SK-N-SH treated with all-trans-retinoic acid at 6 μM for 48 hours (cell line): ENCODE measurements around the gene INTS13.

Source experiments
- ATAC-seq: fragments of 200-7000 bp; cut with Tn5 transposase; 3 replicates; pipeline ENCODE4 v1.9.1; 2020; ENCODE audit warnings: mild to moderate bottlenecking, moderate library complexity
- ARNTL ChIP-seq: fragments of 450-650 bp; formaldehyde crosslinking; IDR thresholded peaks from 2 replicates; pipeline ENCODE4 v1.5.0; 2020; ENCODE audit warnings: low read depth, mild to moderate bottlenecking, moderate library complexity, borderline replicate concordance
- BACH2 ChIP-seq: fragments of 250-450 bp; sonication (Bioruptor Pico); IDR thresholded peaks from 2 replicates; pipeline ENCODE4 v1.9.0; 2021; ENCODE audit warnings: mild to moderate bottlenecking, borderline replicate concordance
- CSDC2 ChIP-seq: fragments of 250-450 bp; sonication (Bioruptor Pico); IDR thresholded peaks from 2 replicates; pipeline ENCODE4 v1.5.0; 2020; ENCODE audit warnings: mild to moderate bottlenecking, moderate library complexity
- GLIS3 ChIP-seq: fragments of 250-450 bp; sonication (Bioruptor Pico); IDR thresholded peaks from 2 replicates; pipeline ENCODE4 v1.5.0; 2020; ENCODE audit warnings: mild to moderate bottlenecking, moderate library complexity
- ISL1 ChIP-seq: fragments of 250-450 bp; sonication (Bioruptor Pico); IDR thresholded peaks from 2 replicates; pipeline ENCODE4 v2.1.2; 2022; ENCODE audit warnings: mild to moderate bottlenecking, moderate library complexity
- OSR1 ChIP-seq: fragments of 250-450 bp; sonication (Bioruptor Pico); IDR thresholded peaks from 2 replicates; pipeline ENCODE4 v1.8.0; 2022; ENCODE audit warnings: moderate library complexity, mild to moderate bottlenecking, inconsistent platforms
- POU6F1 ChIP-seq: fragments of 250-450 bp; sonication (Bioruptor Pico); IDR thresholded peaks from 2 replicates; pipeline ENCODE4 v1.8.0; 2021; ENCODE audit warnings: low read depth, mild to moderate bottlenecking, moderate library complexity, borderline replicate concordance
- RARB ChIP-seq: fragments of 250-450 bp; sonication (Bioruptor Pico); IDR thresholded peaks from 2 replicates; pipeline ENCODE4 v1.8.0; 2021; ENCODE audit warnings: mild to moderate bottlenecking, moderate library complexity
- TCF4 ChIP-seq: fragments of 250-450 bp; sonication (Bioruptor Pico); IDR thresholded peaks from 2 replicates; pipeline ENCODE4 v1.8.0; 2021; ENCODE audit warnings: mild to moderate bottlenecking, moderate library complexity, borderline replicate concordance
- TOX ChIP-seq: fragments of 250-450 bp; sonication (Bioruptor Pico); IDR thresholded peaks from 2 replicates; pipeline ENCODE4 v1.8.0; 2021; ENCODE audit warnings: mild to moderate bottlenecking, moderate library complexity, borderline replicate concordance
- ZC3H10 ChIP-seq: fragments of 250-450 bp; sonication (Bioruptor Pico); IDR thresholded peaks from 2 replicates; pipeline ENCODE4 v1.5.1; 2021; ENCODE audit warnings: mild to moderate bottlenecking, moderate library complexity
- ZFP30 ChIP-seq: fragments of 450-650 bp; formaldehyde crosslinking; IDR thresholded peaks from 2 replicates; pipeline ENCODE4 v1.5.0; 2022; ENCODE audit warnings: mild to moderate bottlenecking, moderate library complexity
- ZNF70 ChIP-seq: fragments of 450-650 bp; formaldehyde crosslinking; IDR thresholded peaks from 2 replicates; pipeline ENCODE4 v1.5.0; 2020; ENCODE audit warnings: mild to moderate bottlenecking, moderate library complexity
- ZNF8 ChIP-seq: fragments of 450-650 bp; formaldehyde crosslinking; IDR thresholded peaks from 2 replicates; pipeline ENCODE4 v1.5.0; 2020; ENCODE audit warnings: mild to moderate bottlenecking, moderate library complexity
- TF ChIP-seq, protein P1 (sequence below): fragments of 250-450 bp; sonication (Bioruptor Pico); IDR thresholded peaks from 2 replicates; pipeline ENCODE4 v1.5.0; 2020; ENCODE audit warnings: mild to moderate bottlenecking, moderate library complexity
- TF ChIP-seq, protein P2 (sequence below): fragments of 250-450 bp; sonication (Bioruptor Pico); IDR thresholded peaks from 2 replicates; pipeline ENCODE4 v1.5.1; 2020; ENCODE audit warnings: low read depth, mild to moderate bottlenecking, moderate library complexity
- TF ChIP-seq, protein P3 (sequence below): fragments of 250-450 bp; sonication (Bioruptor Pico); IDR thresholded peaks from 2 replicates; pipeline ENCODE4 v1.8.0; 2020; ENCODE audit warnings: mild to moderate bottlenecking, moderate library complexity, borderline replicate concordance

The INTS13 gene

DNA sequence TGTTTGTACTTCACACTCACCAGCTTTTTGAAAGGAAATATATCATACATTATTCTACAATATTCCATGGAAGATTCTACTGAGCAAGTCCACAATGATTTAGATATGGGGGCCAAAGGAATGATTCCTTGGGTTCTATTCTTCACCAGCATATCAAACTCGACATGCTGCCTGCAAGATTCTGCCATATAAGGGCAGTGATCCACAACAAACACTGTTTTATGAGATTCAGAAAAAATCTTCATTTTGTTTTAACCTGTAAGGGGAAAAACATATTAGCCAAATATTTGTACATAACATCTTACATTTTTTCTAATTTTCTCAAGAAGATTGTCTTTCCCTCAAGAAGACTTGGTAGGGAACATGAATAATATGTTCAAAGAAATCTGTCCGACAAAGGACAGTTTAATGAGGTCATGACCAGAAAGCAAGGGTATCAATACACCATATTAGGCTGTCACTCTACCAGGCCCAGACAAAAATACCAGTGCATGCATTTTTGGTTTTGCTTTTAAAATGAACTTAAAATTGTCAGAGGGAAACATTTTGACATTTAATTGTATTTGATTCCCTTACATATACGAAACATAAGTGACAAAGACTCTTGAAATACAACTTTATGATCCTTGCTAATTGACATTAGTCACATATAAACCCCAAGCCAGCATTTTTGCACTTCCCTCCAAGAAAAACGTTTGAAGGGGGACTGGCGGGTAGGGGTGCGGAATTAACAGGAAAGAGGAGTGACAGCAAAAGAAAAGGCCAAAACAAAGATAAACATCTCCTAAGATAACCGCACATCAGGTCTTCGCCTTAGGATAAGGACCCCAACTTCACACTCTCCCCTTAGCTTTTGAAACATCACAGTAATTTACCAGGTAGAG, 980 bp downstream of the INTS13 start:
- TF ChIP-seq BACH2 (no peak), TOX (no peak), RARB (CRISPR knock-in tag) (no peak)
- ATAC-seq, result no peak

DNA sequence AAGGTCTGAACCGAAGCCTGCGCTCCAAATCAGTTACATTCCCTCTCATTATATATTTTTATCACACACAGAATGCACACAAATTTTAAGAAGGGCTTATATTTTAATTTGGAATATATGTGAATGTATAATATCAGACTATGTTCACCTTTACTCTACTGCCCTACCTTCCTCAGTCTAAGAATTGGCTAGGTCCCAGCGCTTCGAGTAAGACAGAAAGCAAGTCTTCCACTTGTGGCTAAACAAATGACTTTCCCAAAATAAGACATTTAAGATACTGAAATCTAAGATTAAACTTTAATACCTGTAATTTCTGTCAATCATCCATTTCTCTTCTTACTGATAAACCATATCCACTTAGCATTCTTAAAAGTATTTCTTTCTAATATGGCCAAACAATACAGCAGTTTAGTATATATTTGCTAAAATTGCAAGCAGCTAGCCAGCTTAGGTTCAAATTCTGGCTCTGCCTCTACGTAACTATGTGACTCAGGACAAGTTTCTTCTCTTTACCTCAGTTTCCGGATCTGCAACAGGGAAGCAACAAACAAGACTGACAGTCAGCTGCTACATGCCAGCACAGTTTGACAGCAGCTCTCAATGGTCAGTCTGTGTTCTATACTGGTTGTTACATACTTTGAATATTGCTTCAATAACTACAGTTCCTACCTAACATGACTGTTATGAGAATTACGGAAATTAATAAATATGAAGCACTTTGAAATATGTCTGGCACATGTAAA, 2.0 kb downstream of the INTS13 start:
- ATAC-seq, result no peak
- TF ChIP-seq ARNTL, result no peak
- no peak for TF ChIP-seq POU6F1
- TF ChIP-seq ZNF70 (CRISPR knock-in tag), result no peak
- TF ChIP-seq, protein P1, sequence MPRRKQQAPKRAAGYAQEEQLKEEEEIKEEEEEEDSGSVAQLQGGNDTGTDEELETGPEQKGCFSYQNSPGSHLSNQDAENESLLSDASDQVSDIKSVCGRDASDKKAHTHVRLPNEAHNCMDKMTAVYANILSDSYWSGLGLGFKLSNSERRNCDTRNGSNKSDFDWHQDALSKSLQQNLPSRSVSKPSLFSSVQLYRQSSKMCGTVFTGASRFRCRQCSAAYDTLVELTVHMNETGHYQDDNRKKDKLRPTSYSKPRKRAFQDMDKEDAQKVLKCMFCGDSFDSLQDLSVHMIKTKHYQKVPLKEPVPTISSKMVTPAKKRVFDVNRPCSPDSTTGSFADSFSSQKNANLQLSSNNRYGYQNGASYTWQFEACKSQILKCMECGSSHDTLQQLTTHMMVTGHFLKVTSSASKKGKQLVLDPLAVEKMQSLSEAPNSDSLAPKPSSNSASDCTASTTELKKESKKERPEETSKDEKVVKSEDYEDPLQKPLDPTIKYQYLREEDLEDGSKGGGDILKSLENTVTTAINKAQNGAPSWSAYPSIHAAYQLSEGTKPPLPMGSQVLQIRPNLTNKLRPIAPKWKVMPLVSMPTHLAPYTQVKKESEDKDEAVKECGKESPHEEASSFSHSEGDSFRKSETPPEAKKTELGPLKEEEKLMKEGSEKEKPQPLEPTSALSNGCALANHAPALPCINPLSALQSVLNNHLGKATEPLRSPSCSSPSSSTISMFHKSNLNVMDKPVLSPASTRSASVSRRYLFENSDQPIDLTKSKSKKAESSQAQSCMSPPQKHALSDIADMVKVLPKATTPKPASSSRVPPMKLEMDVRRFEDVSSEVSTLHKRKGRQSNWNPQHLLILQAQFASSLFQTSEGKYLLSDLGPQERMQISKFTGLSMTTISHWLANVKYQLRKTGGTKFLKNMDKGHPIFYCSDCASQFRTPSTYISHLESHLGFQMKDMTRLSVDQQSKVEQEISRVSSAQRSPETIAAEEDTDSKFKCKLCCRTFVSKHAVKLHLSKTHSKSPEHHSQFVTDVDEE (CRISPR knock-in tag), result no peak
- TF ChIP-seq OSR1 (CRISPR knock-in tag), result no peak
- TF ChIP-seq TCF4, result no peak
- TF ChIP-seq, protein P2, sequence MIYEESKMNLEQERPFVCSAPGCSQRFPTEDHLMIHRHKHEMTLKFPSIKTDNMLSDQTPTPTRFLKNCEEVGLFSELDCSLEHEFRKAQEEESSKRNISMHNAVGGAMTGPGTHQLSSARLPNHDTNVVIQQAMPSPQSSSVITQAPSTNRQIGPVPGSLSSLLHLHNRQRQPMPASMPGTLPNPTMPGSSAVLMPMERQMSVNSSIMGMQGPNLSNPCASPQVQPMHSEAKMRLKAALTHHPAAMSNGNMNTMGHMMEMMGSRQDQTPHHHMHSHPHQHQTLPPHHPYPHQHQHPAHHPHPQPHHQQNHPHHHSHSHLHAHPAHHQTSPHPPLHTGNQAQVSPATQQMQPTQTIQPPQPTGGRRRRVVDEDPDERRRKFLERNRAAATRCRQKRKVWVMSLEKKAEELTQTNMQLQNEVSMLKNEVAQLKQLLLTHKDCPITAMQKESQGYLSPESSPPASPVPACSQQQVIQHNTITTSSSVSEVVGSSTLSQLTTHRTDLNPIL, result no peak
- no peak for TF ChIP-seq RARB (CRISPR knock-in tag)
- no peak for TF ChIP-seq ZNF8
- no peak for TF ChIP-seq ZC3H10 (CRISPR knock-in tag)

DNA sequence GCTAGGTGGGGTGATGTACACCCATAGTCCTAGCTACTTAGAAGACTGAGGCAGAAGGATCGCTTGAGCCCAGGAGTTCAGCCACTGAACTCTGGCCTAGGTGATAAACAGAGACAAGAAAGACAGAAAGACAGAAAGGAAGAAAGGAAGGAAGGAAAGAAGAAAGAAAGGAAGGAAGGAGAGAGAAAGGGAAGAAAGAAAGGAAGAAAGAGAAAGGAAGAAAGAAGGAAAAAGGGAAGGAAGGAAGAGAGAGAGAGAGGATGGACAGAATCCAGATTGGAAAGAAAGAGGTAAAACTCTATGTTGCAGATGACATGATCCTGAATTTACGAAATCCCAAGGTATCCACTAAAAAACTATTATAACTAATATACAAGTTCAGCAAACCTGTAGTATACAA, 8.2 kb downstream of the INTS13 start:
- TF ChIP-seq ZFP30 (CRISPR knock-in tag), result no peak
- no peak for TF ChIP-seq OSR1 (CRISPR knock-in tag)
- TF ChIP-seq POU6F1, result no peak
- no peak for ATAC-seq

DNA sequence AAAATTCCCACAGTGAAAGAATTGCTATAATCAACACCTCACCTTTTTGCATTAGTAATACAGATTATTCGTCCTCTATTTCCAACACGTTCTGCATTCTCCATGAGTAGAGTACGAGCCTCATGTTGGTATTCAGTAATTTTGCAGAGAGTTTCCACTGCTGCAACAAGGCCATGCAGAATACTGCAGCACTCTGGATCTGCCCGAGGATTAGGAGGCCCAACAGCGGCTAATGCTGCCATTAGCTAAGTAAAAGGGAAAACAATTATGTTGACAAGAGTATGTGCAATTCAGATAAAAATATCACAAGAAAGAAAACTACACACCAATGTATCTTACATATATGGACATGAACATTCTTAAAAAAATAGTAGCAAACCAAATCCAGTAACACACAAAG, 9.1 kb downstream of the INTS13 start:
- TF ChIP-seq ISL1 (CRISPR knock-in tag) (no peak), CSDC2 (no peak), BACH2 (no peak), ZNF8 (no peak), RARB (CRISPR knock-in tag) (no peak), TOX (no peak), GLIS3 (no peak)
- TF ChIP-seq, protein P3, sequence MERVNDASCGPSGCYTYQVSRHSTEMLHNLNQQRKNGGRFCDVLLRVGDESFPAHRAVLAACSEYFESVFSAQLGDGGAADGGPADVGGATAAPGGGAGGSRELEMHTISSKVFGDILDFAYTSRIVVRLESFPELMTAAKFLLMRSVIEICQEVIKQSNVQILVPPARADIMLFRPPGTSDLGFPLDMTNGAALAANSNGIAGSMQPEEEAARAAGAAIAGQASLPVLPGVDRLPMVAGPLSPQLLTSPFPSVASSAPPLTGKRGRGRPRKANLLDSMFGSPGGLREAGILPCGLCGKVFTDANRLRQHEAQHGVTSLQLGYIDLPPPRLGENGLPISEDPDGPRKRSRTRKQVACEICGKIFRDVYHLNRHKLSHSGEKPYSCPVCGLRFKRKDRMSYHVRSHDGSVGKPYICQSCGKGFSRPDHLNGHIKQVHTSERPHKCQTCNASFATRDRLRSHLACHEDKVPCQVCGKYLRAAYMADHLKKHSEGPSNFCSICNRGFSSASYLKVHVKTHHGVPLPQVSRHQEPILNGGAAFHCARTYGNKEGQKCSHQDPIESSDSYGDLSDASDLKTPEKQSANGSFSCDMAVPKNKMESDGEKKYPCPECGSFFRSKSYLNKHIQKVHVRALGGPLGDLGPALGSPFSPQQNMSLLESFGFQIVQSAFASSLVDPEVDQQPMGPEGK (CRISPR knock-in tag), result no peak
- ATAC-seq, result no peak
